Measurements from ENCODE around the gene OLFM2. TPM values are rescaled to one million over a fixed set of nuclear protein-coding genes. Genes with fewer than 3 reads are reported as not detected.

Gene OLFM2
- polyA plus RNA-seq, 2 of the 4 experiments (the other 2 are of a cell fraction), result 6.5 to 8.0 TPM

DNA sequence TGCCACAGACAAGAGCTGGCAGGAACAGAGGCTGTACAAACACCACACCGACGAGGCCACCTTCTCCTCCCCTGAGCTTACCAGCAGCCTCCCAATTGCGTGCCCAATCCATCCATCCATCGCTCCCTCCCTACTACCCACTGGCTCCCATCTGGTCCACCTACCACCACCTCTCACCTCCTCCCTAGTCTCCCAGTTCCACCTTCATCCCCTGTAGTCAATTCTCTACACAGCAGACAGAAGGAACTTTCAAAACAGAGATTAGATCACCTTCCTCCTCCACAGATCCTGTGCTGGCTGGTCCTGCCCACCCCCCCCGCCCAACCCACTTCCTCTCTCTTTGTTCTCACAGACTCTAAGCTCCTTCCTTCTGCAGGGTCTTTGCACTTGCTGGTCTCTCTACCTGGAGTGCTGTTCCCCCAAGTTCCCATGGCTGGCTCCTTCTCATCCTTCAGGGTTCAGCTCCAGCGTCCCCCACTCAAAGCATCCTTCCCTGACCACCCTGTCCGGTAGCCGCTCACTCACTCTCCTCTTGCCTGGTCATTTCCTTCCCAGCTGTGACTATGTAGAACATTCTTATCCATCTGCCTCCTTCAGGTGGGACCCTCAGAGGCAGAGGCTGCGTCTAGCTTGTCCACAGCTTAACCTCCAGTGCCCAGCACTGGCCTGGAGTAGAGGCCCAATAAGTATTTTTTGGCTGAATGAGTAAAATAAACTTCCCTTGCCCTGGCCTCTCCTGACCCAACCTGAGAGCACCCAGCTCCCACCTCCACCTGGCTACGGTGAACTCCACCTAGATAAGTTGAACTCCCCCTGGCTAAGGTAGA, 78.2 kb downstream of the OLFM2 start:
- POLR2A ChIA-PET, result no interaction called here
- H3K27ac ChIP-seq, result no peak overlapping the region
- ATAC-seq (no peak), FAIRE-seq (no peak), DNase-seq (ENCODE audit: low read depth in 1 of 2, low spot score in 1 of 2) (no peak)
- no peak overlapping the region for H3K4me2 ChIP-seq
- no peak overlapping the region for H3K4me3 ChIP-seq
- TF ChIP-seq HOXB5 (CRISPR knock-in tag; IDR thresholded peaks at IDR 0.05) (no peak), HOXA7 (CRISPR knock-in tag; IDR thresholded peaks at IDR 0.05) (no peak), HOXB13 (CRISPR knock-in tag; IDR thresholded peaks at IDR 0.05; ENCODE audit: low read depth) (no peak), ZFP36 (IDR thresholded peaks at IDR 0.05; ENCODE audit: borderline replicate concordance, partially characterized antibody) (no peak), MYC (IDR thresholded peaks at IDR 0.05; ENCODE audit: borderline replicate concordance, low read length) (no peak)
- 93% methylated on average over 9 of the region's 10 CpGs for WGBS (ENCODE audit: missing lambda C conversion rate)
- no peaks in the 10 kb centered on the region for H3K9me3 ChIP-seq
- CTCF ChIA-PET, result interaction anchor here (0.5 to 1.3 kb wide), 2 partner anchors 13 to 18 kb away, joined by 3 to 4 read pairs; no protein-coding TSS in a partner anchor
- no peaks in the 10 kb centered on the region for H3K4me1 ChIP-seq

DNA sequence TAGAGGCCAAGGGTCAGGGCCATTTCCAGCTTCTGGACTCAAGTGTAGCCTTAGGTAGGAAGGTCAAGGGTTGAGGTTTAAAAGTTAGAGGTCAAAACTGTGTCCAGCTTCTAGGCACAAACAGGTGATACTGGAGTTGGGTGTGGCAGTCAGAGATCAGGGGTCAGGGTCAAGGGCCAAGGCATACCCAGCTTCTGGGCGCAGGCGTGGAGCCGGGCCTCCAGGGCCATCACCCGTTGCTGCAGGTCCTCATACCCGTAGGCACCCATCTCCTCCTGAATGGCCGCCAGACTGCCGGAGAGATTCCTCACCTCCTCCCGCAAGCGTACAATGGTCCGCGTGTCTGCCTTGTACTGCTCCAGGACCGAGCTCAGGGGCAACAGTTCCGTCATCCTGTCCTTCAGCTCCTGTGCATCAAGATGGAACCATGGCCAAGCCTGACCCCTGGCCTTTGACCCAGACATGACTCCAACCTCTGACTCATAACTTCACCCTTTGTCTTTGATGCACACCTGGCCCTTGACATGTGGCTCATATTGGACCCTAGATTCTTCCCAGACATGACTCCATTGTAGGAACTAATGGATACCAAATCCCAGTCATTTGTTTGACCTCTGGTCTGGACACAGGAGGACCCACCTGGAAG, 79.1 kb downstream of the OLFM2 start:
- FAIRE-seq (no peak), DNase-seq (ENCODE audit: low read depth in 1 of 2, low spot score in 1 of 2) (no peak), ATAC-seq (no peak)
- Histone ChIP-seq H3K9me3 (no peaks in the 10 kb centered on the region), H3K4me1 (no peaks in the 10 kb centered on the region), H3K4me2 (no peak overlapping the region), H3K27ac (no peak overlapping the region), H3K4me3 (no peak overlapping the region)
- POLR2A ChIA-PET, result interaction anchor here (0.6 kb wide), 1 partner anchor 213 kb away, joined by 3 read pairs; no protein-coding TSS in a partner anchor
- WGBS (ENCODE audit: missing lambda C conversion rate), result 86% methylated on average over 10 of the region's 13 CpGs
- CTCF ChIA-PET, result interaction anchor here (0.5 kb wide), 1 partner anchor 14 kb away, joined by 3 read pairs; no protein-coding TSS in a partner anchor
- TF ChIP-seq, protein P1, sequence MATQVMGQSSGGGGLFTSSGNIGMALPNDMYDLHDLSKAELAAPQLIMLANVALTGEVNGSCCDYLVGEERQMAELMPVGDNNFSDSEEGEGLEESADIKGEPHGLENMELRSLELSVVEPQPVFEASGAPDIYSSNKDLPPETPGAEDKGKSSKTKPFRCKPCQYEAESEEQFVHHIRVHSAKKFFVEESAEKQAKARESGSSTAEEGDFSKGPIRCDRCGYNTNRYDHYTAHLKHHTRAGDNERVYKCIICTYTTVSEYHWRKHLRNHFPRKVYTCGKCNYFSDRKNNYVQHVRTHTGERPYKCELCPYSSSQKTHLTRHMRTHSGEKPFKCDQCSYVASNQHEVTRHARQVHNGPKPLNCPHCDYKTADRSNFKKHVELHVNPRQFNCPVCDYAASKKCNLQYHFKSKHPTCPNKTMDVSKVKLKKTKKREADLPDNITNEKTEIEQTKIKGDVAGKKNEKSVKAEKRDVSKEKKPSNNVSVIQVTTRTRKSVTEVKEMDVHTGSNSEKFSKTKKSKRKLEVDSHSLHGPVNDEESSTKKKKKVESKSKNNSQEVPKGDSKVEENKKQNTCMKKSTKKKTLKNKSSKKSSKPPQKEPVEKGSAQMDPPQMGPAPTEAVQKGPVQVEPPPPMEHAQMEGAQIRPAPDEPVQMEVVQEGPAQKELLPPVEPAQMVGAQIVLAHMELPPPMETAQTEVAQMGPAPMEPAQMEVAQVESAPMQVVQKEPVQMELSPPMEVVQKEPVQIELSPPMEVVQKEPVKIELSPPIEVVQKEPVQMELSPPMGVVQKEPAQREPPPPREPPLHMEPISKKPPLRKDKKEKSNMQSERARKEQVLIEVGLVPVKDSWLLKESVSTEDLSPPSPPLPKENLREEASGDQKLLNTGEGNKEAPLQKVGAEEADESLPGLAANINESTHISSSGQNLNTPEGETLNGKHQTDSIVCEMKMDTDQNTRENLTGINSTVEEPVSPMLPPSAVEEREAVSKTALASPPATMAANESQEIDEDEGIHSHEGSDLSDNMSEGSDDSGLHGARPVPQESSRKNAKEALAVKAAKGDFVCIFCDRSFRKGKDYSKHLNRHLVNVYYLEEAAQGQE (IDR thresholded peaks at IDR 0.05), result no peak
- TF ChIP-seq GATA3 (IDR thresholded peaks at IDR 0.05; ENCODE audit: borderline replicate concordance) (no peak), PHF8 (IDR thresholded peaks at IDR 0.05; ENCODE audit: borderline replicate concordance, low read depth) (no peak), HOXA7 (CRISPR knock-in tag; IDR thresholded peaks at IDR 0.05) (no peak)

- no peak for DNase-seq (ENCODE audit: low read depth in 1 of 2, low spot score in 1 of 2)
- H3K4me2 ChIP-seq, result no peak overlapping the region
- 97% methylated on average over 9 of the region's 9 CpGs for WGBS (ENCODE audit: missing lambda C conversion rate)
- H3K4me3 ChIP-seq, result no peak overlapping the region
- no peaks in the 10 kb centered on the region for H3K4me1 ChIP-seq
- no peak overlapping the region for H3K27ac ChIP-seq
- no peak for ATAC-seq
- POLR2A ChIA-PET, result interaction anchor here (0.6 kb wide), 1 partner anchor 212 kb away, joined by 3 read pairs; no protein-coding TSS in a partner anchor
- no peak for FAIRE-seq
- H3K9me3 ChIP-seq, result no peaks in the 10 kb centered on the region
- TF ChIP-seq FOSL2 (IDR thresholded peaks at IDR 0.05) (no peak), FOSL2 (CRISPR knock-in tag; IDR thresholded peaks at IDR 0.05) (no peak), BHLHE40 (IDR thresholded peaks at IDR 0.05; ENCODE audit: low read depth, low read length) (no peak), FOXS1 (CRISPR knock-in tag; IDR thresholded peaks at IDR 0.05) (no peak), ZC3H11A (IDR thresholded peaks at IDR 0.05) (no peak), EP300 (IDR thresholded peaks at IDR 0.05) (no peak), FOSB (CRISPR knock-in tag; IDR thresholded peaks at IDR 0.05) (no peak), GATA3 (IDR thresholded peaks at IDR 0.05; ENCODE audit: borderline replicate concordance) (no peak), CBX2 (IDR thresholded peaks at IDR 0.05; ENCODE audit: borderline replicate concordance, low read depth) (no peak), SMC3 (IDR thresholded peaks at IDR 0.05) (no peak), CHD4 (IDR thresholded peaks at IDR 0.05; ENCODE audit: borderline replicate concordance) (no peak)
- CTCF ChIA-PET, result no interaction called here
Observed at GRCh38 chr19:9856609-9857008, 79.7 kb downstream of the OLFM2 start.
